Measurements from ENCODE around the gene PDE1A. TPM values are rescaled to one million over a fixed set of nuclear protein-coding genes. Genes with fewer than 3 reads are reported as not detected.

Gene PDE1A
- polyA plus RNA-seq, 2 of the 4 experiments (the other 2 are of a cell fraction) = 0.28 to 3.2 TPM

GRCh38 chr2:182110347-182110746 lies 316.5 kb downstream of the PDE1A start:
- Histone ChIP-seq H3K4me2 (no peak overlapping the region), H3K4me3 (no peak overlapping the region), H3K9me3 (no peaks in the 10 kb centered on the region), H3K27ac (no peak overlapping the region), H3K4me1 (no peaks in the 10 kb centered on the region)
- POLR2A ChIA-PET = no interaction called here
- CTCF ChIA-PET = interaction anchor here (0.6 kb wide), 1 partner anchor 71 kb away, joined by 3 read pairs; no protein-coding TSS in a partner anchor
- no peak for DNase-seq (ENCODE audit: low read depth in 1 of 2, low spot score in 1 of 2)
- no peak for TF ChIP-seq E2F6 (IDR thresholded peaks at IDR 0.05; ENCODE audit: borderline replicate concordance, low read depth)
- TF ChIP-seq MAFK (IDR thresholded peaks at IDR 0.05; ENCODE audit: partially characterized antibody) = no peak
- TF ChIP-seq ZC3H11A (IDR thresholded peaks at IDR 0.05) = no peak
- TF ChIP-seq ATOH8 (CRISPR knock-in tag; IDR thresholded peaks at IDR 0.05; ENCODE audit: low read depth) = no peak
- TF ChIP-seq MAZ (IDR thresholded peaks at IDR 0.05; ENCODE audit: borderline replicate concordance, low read depth, low read length) = no peak
- no peak for TF ChIP-seq FOXS1 (CRISPR knock-in tag; IDR thresholded peaks at IDR 0.05)
- no peak for TF ChIP-seq PHF8 (IDR thresholded peaks at IDR 0.05; ENCODE audit: borderline replicate concordance, low read depth)
- no peak for TF ChIP-seq MAX (IDR thresholded peaks at IDR 0.05)
- FAIRE-seq = no peak
- ATAC-seq = no peak
- WGBS (ENCODE audit: missing lambda C conversion rate) = 14% methylated on average over 1 of the region's 1 CpG

- Histone ChIP-seq H3K4me3 (no peak overlapping the region), H3K4me2 (no peak overlapping the region), H3K27ac (no peak overlapping the region), H3K9me3 (no peaks in the 10 kb centered on the region), H3K4me1 (no peaks in the 10 kb centered on the region)
- TF ChIP-seq HMGXB4 (CRISPR knock-in tag; IDR thresholded peaks at IDR 0.05; ENCODE audit: borderline replicate concordance) (no peak), ELK1 (IDR thresholded peaks at IDR 0.05; ENCODE audit: low read depth, low read length) (no peak), ATOH8 (CRISPR knock-in tag; IDR thresholded peaks at IDR 0.05; ENCODE audit: low read depth) (no peak), JUN (IDR thresholded peaks at IDR 0.05) (no peak), CEBPB (IDR thresholded peaks at IDR 0.05) (no peak), PHF8 (IDR thresholded peaks at IDR 0.05; ENCODE audit: borderline replicate concordance, low read depth) (no peak), NPAS2 (CRISPR knock-in tag; IDR thresholded peaks at IDR 0.05; ENCODE audit: borderline replicate concordance) (no peak), GATA3 (IDR thresholded peaks at IDR 0.05; ENCODE audit: borderline replicate concordance) (no peak), HDAC2 (IDR thresholded peaks at IDR 0.05) (no peak), REST (IDR thresholded peaks at IDR 0.05) (no peak), RCOR1 (IDR thresholded peaks at IDR 0.05; ENCODE audit: low read depth, low read length) (no peak), POLR2AphosphoS2 (conservative IDR thresholded peaks at IDR 0.05; ENCODE audit: low read length) (no peak), NR3C1 (IDR thresholded peaks at IDR 0.05) (no peak), JUNB (IDR thresholded peaks at IDR 0.05) (no peak), KDM5A (IDR thresholded peaks at IDR 0.05) (no peak), HOXA7 (CRISPR knock-in tag; IDR thresholded peaks at IDR 0.05) (no peak), HOXB5 (CRISPR knock-in tag; IDR thresholded peaks at IDR 0.05) (no peak)
- ChIA-PET POLR2A (no interaction called here), CTCF (no interaction called here)
- 45% methylated on average over 5 of the region's 5 CpGs for WGBS (ENCODE audit: missing lambda C conversion rate)
- ATAC-seq (no peak), FAIRE-seq (no peak), DNase-seq (ENCODE audit: low read depth in 1 of 2, low spot score in 1 of 2) (no peak)
Measured at GRCh38 chr2:182103526-182103925, 323.3 kb downstream of the PDE1A start.

Measured in A549 (cell line).